GM21447 (cell line): Measurements from ENCODE around the gene BRI3.

Source experiments
- ATAC-seq: cut with Tn5 transposase; IDR thresholded peaks from one replicate; pipeline ENCODE4 v1.9.1; 2021; ENCODE audit not compliant: unreplicated experiment

BRI3 gene

GRCh38 chr7:98252425-98253054 lies 28.9 kb upstream of the BRI3 start:
- ATAC-seq: peak; percentile 24

- ATAC-seq: no peak
Measured at GRCh38 chr7:98254516-98254915, 27.0 kb upstream of the BRI3 start.

GRCh38 chr7:98254951-98255610 lies 26.4 kb upstream of the BRI3 start:
- no peak for ATAC-seq

- no peak for ATAC-seq
Measured at GRCh38 chr7:98256431-98256830, 25.1 kb upstream of the BRI3 start.

GRCh38 chr7:98257701-98258100 lies 23.8 kb upstream of the BRI3 start:
- ATAC-seq: no peak

- no peak for ATAC-seq
Measured at GRCh38 chr7:98265841-98266271, 15.6 kb upstream of the BRI3 start.

- no peak for ATAC-seq
Measured at GRCh38 chr7:98266840-98267239, 14.6 kb upstream of the BRI3 start.

- no peak for ATAC-seq
Measured at GRCh38 chr7:98267303-98267702, 14.2 kb upstream of the BRI3 start.

- ATAC-seq: no peak
Measured at GRCh38 chr7:98276241-98276761, 5.2 kb upstream of the BRI3 start.

- ATAC-seq: no peak
Measured at GRCh38 chr7:98278408-98278807, 3.1 kb upstream of the BRI3 start.

- no peak for ATAC-seq
Measured at GRCh38 chr7:98278936-98279335, 2.5 kb upstream of the BRI3 start.

- ATAC-seq: no peak
Measured at GRCh38 chr7:98280296-98280695, 1.2 kb upstream of the BRI3 start.

GRCh38 chr7:98281757-98282606 lies 496 bp downstream of the BRI3 start:
- peak; percentile 29 for ATAC-seq

GRCh38 chr7:98282703-98283102 lies 1.2 kb downstream of the BRI3 start:
- no peak for ATAC-seq

GRCh38 chr7:98283127-98283886 lies 1.8 kb downstream of the BRI3 start:
- ATAC-seq: no peak

GRCh38 chr7:98283887-98284222 lies 2.4 kb downstream of the BRI3 start:
- no peak for ATAC-seq

- ATAC-seq: no peak
Measured at GRCh38 chr7:98284335-98285036, 3.0 kb downstream of the BRI3 start.

GRCh38 chr7:98285157-98286092 lies 3.9 kb downstream of the BRI3 start:
- no peak for ATAC-seq

- no peak for ATAC-seq
Measured at GRCh38 chr7:98286093-98286539, 4.6 kb downstream of the BRI3 start.
